ENCODE measurements around the gene TAF5.
"Not testable (repeated sequence)": the region's sequence is repeated elsewhere in the genome, so short reads cannot be mapped to it uniquely, and the experiment has no call there.

Gene TAF5

GRCh38 chr10:103413564-103413963 is 45.8 kb downstream of the TAF5 start:
- H3K4me1 ChIP-seq (ENCODE audit: control insufficient read depth, insufficient read depth, low read length) = no peaks in the 10 kb centered on the region
- H3K9ac ChIP-seq (ENCODE audit: low read length in 2 of 2) = no peak overlapping the region
- no peak overlapping the region for H3K4me3 ChIP-seq (ENCODE audit: low read length in 2 of 2)
- H3K27ac ChIP-seq (ENCODE audit: low read length) = no peak overlapping the region
- peaks cover 68 to 69% of the 10 kb centered on the region in 2 donors for H3K36me3 ChIP-seq (ENCODE audit: control insufficient read depth in 2 of 2, insufficient read depth in 2 of 2, low read length in 2 of 2)
- no peaks in the 10 kb centered on the region for H3K9me3 ChIP-seq (ENCODE audit: control insufficient read depth in 2 of 2, low read length in 2 of 2)
- H3K27me3 ChIP-seq (ENCODE audit: control insufficient read depth in 1 of 2, insufficient read depth in 2 of 2, low read length in 2 of 2) = no peaks in the 10 kb centered on the region

GRCh38 chr10:103415581-103415980 is 47.8 kb downstream of the TAF5 start:
- Histone ChIP-seq H3K9me3 (ENCODE audit: control insufficient read depth in 2 of 2, low read length in 2 of 2) (no peaks in the 10 kb centered on the region), H3K36me3 (ENCODE audit: control insufficient read depth in 2 of 2, insufficient read depth in 2 of 2, low read length in 2 of 2) (peaks cover 78 to 79% of the 10 kb centered on the region in 2 donors), H3K9ac (ENCODE audit: low read length in 2 of 2) (no peak overlapping the region), H3K27ac (ENCODE audit: low read length) (no peak overlapping the region), H3K4me3 (ENCODE audit: low read length in 2 of 2) (no peak overlapping the region), H3K27me3 (ENCODE audit: control insufficient read depth in 1 of 2, insufficient read depth in 2 of 2, low read length in 2 of 2) (no peaks in the 10 kb centered on the region), H3K4me1 (ENCODE audit: control insufficient read depth, insufficient read depth, low read length) (no peaks in the 10 kb centered on the region)

GRCh38 chr10:103416436-103417147 is 48.8 kb downstream of the TAF5 start:
- H3K27ac ChIP-seq (ENCODE audit: low read length) = no peak overlapping the region
- H3K9me3 ChIP-seq (ENCODE audit: control insufficient read depth in 2 of 2, low read length in 2 of 2) = no peaks in the 10 kb centered on the region
- H3K36me3 ChIP-seq (ENCODE audit: control insufficient read depth in 2 of 2, insufficient read depth in 2 of 2, low read length in 2 of 2) = peaks cover 79 to 83% of the 10 kb centered on the region in 2 donors
- no peak overlapping the region for H3K9ac ChIP-seq (ENCODE audit: low read length in 2 of 2)
- H3K4me3 ChIP-seq (ENCODE audit: low read length in 2 of 2) = no peak overlapping the region
- H3K4me1 ChIP-seq (ENCODE audit: control insufficient read depth, insufficient read depth, low read length) = no peaks in the 10 kb centered on the region
- no peaks in the 10 kb centered on the region for H3K27me3 ChIP-seq (ENCODE audit: control insufficient read depth in 1 of 2, insufficient read depth in 2 of 2, low read length in 2 of 2)

- not testable (repeated sequence) for H3K4me1 ChIP-seq (ENCODE audit: control insufficient read depth, insufficient read depth, low read length); H3K27me3 ChIP-seq (ENCODE audit: control insufficient read depth in 1 of 2, insufficient read depth in 2 of 2, low read length in 2 of 2); H3K9ac ChIP-seq (ENCODE audit: low read length in 2 of 2); H3K27ac ChIP-seq (ENCODE audit: low read length); H3K9me3 ChIP-seq (ENCODE audit: control insufficient read depth in 2 of 2, low read length in 2 of 2); H3K4me3 ChIP-seq (ENCODE audit: low read length in 2 of 2)
- H3K36me3 ChIP-seq (ENCODE audit: control insufficient read depth in 2 of 2, insufficient read depth in 2 of 2, low read length in 2 of 2) = peaks cover 78 to 81% of the 10 kb centered on the region in 2 donors
These were observed 49.3 kb downstream of the TAF5 start for GRCh38 chr10:103417148-103417469.

GRCh38 chr10:103417601-103418000 is 49.8 kb downstream of the TAF5 start:
- Histone ChIP-seq H3K9ac (ENCODE audit: low read length in 2 of 2) (no peak overlapping the region), H3K27ac (ENCODE audit: low read length) (no peak overlapping the region), H3K27me3 (ENCODE audit: control insufficient read depth in 1 of 2, insufficient read depth in 2 of 2, low read length in 2 of 2) (no peaks in the 10 kb centered on the region), H3K9me3 (ENCODE audit: control insufficient read depth in 2 of 2, low read length in 2 of 2) (no peaks in the 10 kb centered on the region), H3K36me3 (ENCODE audit: control insufficient read depth in 2 of 2, insufficient read depth in 2 of 2, low read length in 2 of 2) (peaks cover 75 to 83% of the 10 kb centered on the region in 2 donors), H3K4me1 (ENCODE audit: control insufficient read depth, insufficient read depth, low read length) (no peaks in the 10 kb centered on the region), H3K4me3 (ENCODE audit: low read length in 2 of 2) (no peak overlapping the region)

GRCh38 chr10:103419101-103419500 is 51.3 kb downstream of the TAF5 start:
- H3K27me3 ChIP-seq (ENCODE audit: control insufficient read depth in 1 of 2, insufficient read depth in 2 of 2, low read length in 2 of 2) = no peaks in the 10 kb centered on the region
- no peak overlapping the region for H3K9ac ChIP-seq (ENCODE audit: low read length in 2 of 2)
- H3K4me1 ChIP-seq (ENCODE audit: control insufficient read depth, insufficient read depth, low read length) = no peaks in the 10 kb centered on the region
- no peaks in the 10 kb centered on the region for H3K9me3 ChIP-seq (ENCODE audit: control insufficient read depth in 2 of 2, low read length in 2 of 2)
- no peak overlapping the region for H3K4me3 ChIP-seq (ENCODE audit: low read length in 2 of 2)
- H3K27ac ChIP-seq (ENCODE audit: low read length) = no peak overlapping the region
- H3K36me3 ChIP-seq (ENCODE audit: control insufficient read depth in 2 of 2, insufficient read depth in 2 of 2, low read length in 2 of 2) = peaks cover 68 to 82% of the 10 kb centered on the region in 2 donors

GRCh38 chr10:103423748-103424147 is 56.0 kb downstream of the TAF5 start:
- no peak overlapping the region for H3K27ac ChIP-seq (ENCODE audit: low read length)
- no peaks in the 10 kb centered on the region for H3K9me3 ChIP-seq (ENCODE audit: control insufficient read depth in 2 of 2, low read length in 2 of 2)
- no peak overlapping the region for H3K4me3 ChIP-seq (ENCODE audit: low read length in 2 of 2)
- peaks cover 40 to 62% of the 10 kb centered on the region in 2 donors for H3K36me3 ChIP-seq (ENCODE audit: control insufficient read depth in 2 of 2, insufficient read depth in 2 of 2, low read length in 2 of 2)
- H3K4me1 ChIP-seq (ENCODE audit: control insufficient read depth, insufficient read depth, low read length) = no peaks in the 10 kb centered on the region
- no peak overlapping the region for H3K9ac ChIP-seq (ENCODE audit: low read length in 2 of 2)
- no peaks in the 10 kb centered on the region for H3K27me3 ChIP-seq (ENCODE audit: control insufficient read depth in 1 of 2, insufficient read depth in 2 of 2, low read length in 2 of 2)

- H3K9ac ChIP-seq (ENCODE audit: low read length in 2 of 2) = no peak overlapping the region
- H3K4me1 ChIP-seq (ENCODE audit: control insufficient read depth, insufficient read depth, low read length) = peaks cover 2% of the 10 kb centered on the region
- no peaks in the 10 kb centered on the region for H3K27me3 ChIP-seq (ENCODE audit: control insufficient read depth in 1 of 2, insufficient read depth in 2 of 2, low read length in 2 of 2)
- no peak overlapping the region for H3K4me3 ChIP-seq (ENCODE audit: low read length in 2 of 2)
- H3K36me3 ChIP-seq (ENCODE audit: control insufficient read depth in 2 of 2, insufficient read depth in 2 of 2, low read length in 2 of 2) = peaks cover 26 to 39% of the 10 kb centered on the region in 2 donors
- H3K27ac ChIP-seq (ENCODE audit: low read length) = no peak overlapping the region
- H3K9me3 ChIP-seq (ENCODE audit: control insufficient read depth in 2 of 2, low read length in 2 of 2) = no peaks in the 10 kb centered on the region
These were observed 60.1 kb downstream of the TAF5 start for GRCh38 chr10:103427866-103428265.

- H3K36me3 ChIP-seq (ENCODE audit: control insufficient read depth in 2 of 2, insufficient read depth in 2 of 2, low read length in 2 of 2) = peaks cover 21 to 29% of the 10 kb centered on the region in 2 donors
- no peak overlapping the region for H3K27ac ChIP-seq (ENCODE audit: low read length)
- H3K4me3 ChIP-seq (ENCODE audit: low read length in 2 of 2) = no peak overlapping the region
- no peaks in the 10 kb centered on the region for H3K9me3 ChIP-seq (ENCODE audit: control insufficient read depth in 2 of 2, low read length in 2 of 2)
- H3K27me3 ChIP-seq (ENCODE audit: control insufficient read depth in 1 of 2, insufficient read depth in 2 of 2, low read length in 2 of 2) = no peaks in the 10 kb centered on the region
- H3K9ac ChIP-seq (ENCODE audit: low read length in 2 of 2) = no peak overlapping the region
- H3K4me1 ChIP-seq (ENCODE audit: control insufficient read depth, insufficient read depth, low read length) = peaks cover 2% of the 10 kb centered on the region
These were observed 61.3 kb downstream of the TAF5 start for GRCh38 chr10:103428989-103429643.

GRCh38 chr10:103429647-103430046 is 61.9 kb downstream of the TAF5 start:
- H3K9ac ChIP-seq (ENCODE audit: low read length in 2 of 2) = no peak overlapping the region
- H3K4me3 ChIP-seq (ENCODE audit: low read length in 2 of 2) = no peak overlapping the region
- H3K27me3 ChIP-seq (ENCODE audit: control insufficient read depth in 1 of 2, insufficient read depth in 2 of 2, low read length in 2 of 2) = no peaks in the 10 kb centered on the region
- H3K36me3 ChIP-seq (ENCODE audit: control insufficient read depth in 2 of 2, insufficient read depth in 2 of 2, low read length in 2 of 2) = peaks cover 25 to 29% of the 10 kb centered on the region in 2 donors
- no peak overlapping the region for H3K27ac ChIP-seq (ENCODE audit: low read length)
- H3K4me1 ChIP-seq (ENCODE audit: control insufficient read depth, insufficient read depth, low read length) = peaks cover 2% of the 10 kb centered on the region
- no peaks in the 10 kb centered on the region for H3K9me3 ChIP-seq (ENCODE audit: control insufficient read depth in 2 of 2, low read length in 2 of 2)

- peak overlapping the region; percentile 31 for H3K27ac ChIP-seq (ENCODE audit: low read length)
- no peaks in the 10 kb centered on the region for H3K9me3 ChIP-seq (ENCODE audit: control insufficient read depth in 2 of 2, low read length in 2 of 2)
- H3K27me3 ChIP-seq (ENCODE audit: control insufficient read depth in 1 of 2, insufficient read depth in 2 of 2, low read length in 2 of 2) = no peaks in the 10 kb centered on the region
- H3K4me1 ChIP-seq (ENCODE audit: control insufficient read depth, insufficient read depth, low read length) = peaks cover 2% of the 10 kb centered on the region
- H3K36me3 ChIP-seq (ENCODE audit: control insufficient read depth in 2 of 2, insufficient read depth in 2 of 2, low read length in 2 of 2) = peaks cover 26 to 32% of the 10 kb centered on the region in 2 donors
- peak overlapping the region in 1 of 2 donors; percentile 29 for H3K9ac ChIP-seq (ENCODE audit: low read length in 2 of 2)
- peak overlapping the region in 1 of 2 donors; percentile 15 for H3K4me3 ChIP-seq (ENCODE audit: low read length in 2 of 2)
These were observed 64.1 kb downstream of the TAF5 start for GRCh38 chr10:103431902-103432301.

Data from stomach smooth muscle (tissue), 2 donors.